ENCODE data around the gene AMOTL2.

AMOTL2 gene

GRCh38 chr3:134369861-134370596 is 4.2 kb downstream of the AMOTL2 start:
- Histone ChIP-seq H3K27me3 (ENCODE audit: control insufficient read depth, insufficient read depth, low read length) (no peaks in the 10 kb centered on the region), H3K4me1 (ENCODE audit: control insufficient read depth, insufficient read depth, low read length) (peaks cover 82% of the 10 kb centered on the region), H3K4me2 (ENCODE audit: low read length) (peak overlapping the region; percentile 98), H3K4me3 (ENCODE audit: low read length) (peak overlapping the region; percentile 100), H3K36me3 (ENCODE audit: insufficient read depth, low read length) (peaks cover 89% of the 10 kb centered on the region), H3K9me3 (replicated peaks; ENCODE audit: low read length) (no peaks in the 10 kb centered on the region), H3K9ac (ENCODE audit: low read depth, low read length) (peak overlapping the region; percentile 100)

- peak overlapping the region; percentile 98 for H3K4me2 ChIP-seq (ENCODE audit: low read length)
- H3K27me3 ChIP-seq (ENCODE audit: control insufficient read depth, insufficient read depth, low read length) = no peaks in the 10 kb centered on the region
- H3K4me1 ChIP-seq (ENCODE audit: control insufficient read depth, insufficient read depth, low read length) = peaks cover 84% of the 10 kb centered on the region
- peak overlapping the region; percentile 100 for H3K4me3 ChIP-seq (ENCODE audit: low read length)
- peaks cover 96% of the 10 kb centered on the region for H3K36me3 ChIP-seq (ENCODE audit: insufficient read depth, low read length)
- no peaks in the 10 kb centered on the region for H3K9me3 ChIP-seq (replicated peaks; ENCODE audit: low read length)
- H3K9ac ChIP-seq (ENCODE audit: low read depth, low read length) = peak overlapping the region; percentile 100
Observed at GRCh38 chr3:134369231-134369741, 5.0 kb downstream of the AMOTL2 start.

- Histone ChIP-seq H3K36me3 (ENCODE audit: insufficient read depth, low read length) (peaks cover 96% of the 10 kb centered on the region), H3K9ac (ENCODE audit: low read depth, low read length) (peak overlapping the region; percentile 100), H3K4me3 (ENCODE audit: low read length) (peak overlapping the region; percentile 100), H3K9me3 (replicated peaks; ENCODE audit: low read length) (no peaks in the 10 kb centered on the region), H3K4me1 (ENCODE audit: control insufficient read depth, insufficient read depth, low read length) (peaks cover 87% of the 10 kb centered on the region), H3K4me2 (ENCODE audit: low read length) (peak overlapping the region; percentile 98), H3K27me3 (ENCODE audit: control insufficient read depth, insufficient read depth, low read length) (no peaks in the 10 kb centered on the region)
Observed at GRCh38 chr3:134368751-134369105, 5.5 kb downstream of the AMOTL2 start.

- no peaks in the 10 kb centered on the region for H3K9me3 ChIP-seq (replicated peaks; ENCODE audit: low read length)
- H3K4me3 ChIP-seq (ENCODE audit: low read length) = peak overlapping the region; percentile 100
- peak overlapping the region; percentile 100 for H3K9ac ChIP-seq (ENCODE audit: low read depth, low read length)
- peaks cover 96% of the 10 kb centered on the region for H3K36me3 ChIP-seq (ENCODE audit: insufficient read depth, low read length)
- H3K4me2 ChIP-seq (ENCODE audit: low read length) = peak overlapping the region; percentile 98
- H3K27me3 ChIP-seq (ENCODE audit: control insufficient read depth, insufficient read depth, low read length) = no peaks in the 10 kb centered on the region
- peaks cover 93% of the 10 kb centered on the region for H3K4me1 ChIP-seq (ENCODE audit: control insufficient read depth, insufficient read depth, low read length)
Observed at GRCh38 chr3:134367869-134368750, 6.1 kb downstream of the AMOTL2 start.

- Histone ChIP-seq H3K27me3 (ENCODE audit: control insufficient read depth, insufficient read depth, low read length) (no peaks in the 10 kb centered on the region), H3K9ac (ENCODE audit: low read depth, low read length) (peak overlapping the region; percentile 71), H3K4me2 (ENCODE audit: low read length) (peak overlapping the region; percentile 20), H3K4me3 (ENCODE audit: low read length) (no peak overlapping the region), H3K4me1 (ENCODE audit: control insufficient read depth, insufficient read depth, low read length) (peaks cover 98% of the 10 kb centered on the region), H3K36me3 (ENCODE audit: insufficient read depth, low read length) (peaks cover 96% of the 10 kb centered on the region), H3K9me3 (replicated peaks; ENCODE audit: low read length) (no peaks in the 10 kb centered on the region)
Observed at GRCh38 chr3:134366928-134367811, 7.1 kb downstream of the AMOTL2 start.

- Histone ChIP-seq H3K4me2 (ENCODE audit: low read length) (peak overlapping the region; percentile 2), H3K9ac (ENCODE audit: low read depth, low read length) (peak overlapping the region; percentile 71), H3K9me3 (replicated peaks; ENCODE audit: low read length) (no peaks in the 10 kb centered on the region), H3K4me1 (ENCODE audit: control insufficient read depth, insufficient read depth, low read length) (peaks cover 98% of the 10 kb centered on the region), H3K36me3 (ENCODE audit: insufficient read depth, low read length) (peaks cover 96% of the 10 kb centered on the region), H3K27me3 (ENCODE audit: control insufficient read depth, insufficient read depth, low read length) (no peaks in the 10 kb centered on the region), H3K4me3 (ENCODE audit: low read length) (no peak overlapping the region)
Observed at GRCh38 chr3:134366221-134366927, 7.9 kb downstream of the AMOTL2 start.

GRCh38 chr3:134365766-134366065 is 8.5 kb downstream of the AMOTL2 start:
- H3K4me2 ChIP-seq (ENCODE audit: low read length) = no peak overlapping the region
- peak overlapping the region; percentile 71 for H3K9ac ChIP-seq (ENCODE audit: low read depth, low read length)
- no peaks in the 10 kb centered on the region for H3K27me3 ChIP-seq (ENCODE audit: control insufficient read depth, insufficient read depth, low read length)
- H3K9me3 ChIP-seq (replicated peaks; ENCODE audit: low read length) = no peaks in the 10 kb centered on the region
- H3K4me3 ChIP-seq (ENCODE audit: low read length) = no peak overlapping the region
- peaks cover 96% of the 10 kb centered on the region for H3K36me3 ChIP-seq (ENCODE audit: insufficient read depth, low read length)
- peaks cover 97% of the 10 kb centered on the region for H3K4me1 ChIP-seq (ENCODE audit: control insufficient read depth, insufficient read depth, low read length)

GRCh38 chr3:134364936-134365765 is 9.1 kb downstream of the AMOTL2 start:
- Histone ChIP-seq H3K36me3 (ENCODE audit: insufficient read depth, low read length) (peaks cover 96% of the 10 kb centered on the region), H3K27me3 (ENCODE audit: control insufficient read depth, insufficient read depth, low read length) (no peaks in the 10 kb centered on the region), H3K4me2 (ENCODE audit: low read length) (peak overlapping the region; percentile 29), H3K4me1 (ENCODE audit: control insufficient read depth, insufficient read depth, low read length) (peaks cover 97% of the 10 kb centered on the region), H3K9ac (ENCODE audit: low read depth, low read length) (peak overlapping the region; percentile 71), H3K9me3 (replicated peaks; ENCODE audit: low read length) (no peaks in the 10 kb centered on the region), H3K4me3 (ENCODE audit: low read length) (no peak overlapping the region)

GRCh38 chr3:134364061-134364935 is 9.9 kb downstream of the AMOTL2 start:
- peak overlapping the region; percentile 52 for H3K4me3 ChIP-seq (ENCODE audit: low read length)
- no peaks in the 10 kb centered on the region for H3K9me3 ChIP-seq (replicated peaks; ENCODE audit: low read length)
- no peaks in the 10 kb centered on the region for H3K27me3 ChIP-seq (ENCODE audit: control insufficient read depth, insufficient read depth, low read length)
- peak overlapping the region; percentile 71 for H3K4me2 ChIP-seq (ENCODE audit: low read length)
- peaks cover 96% of the 10 kb centered on the region for H3K36me3 ChIP-seq (ENCODE audit: insufficient read depth, low read length)
- peaks cover 97% of the 10 kb centered on the region for H3K4me1 ChIP-seq (ENCODE audit: control insufficient read depth, insufficient read depth, low read length)
- H3K9ac ChIP-seq (ENCODE audit: low read depth, low read length) = peak overlapping the region; percentile 85

Measured in skeletal muscle satellite cell (primary cell).